HG02943 (cell line): ENCODE measurements around the gene AMDHD2.

Source experiments
- ATAC-seq: cut with Tn5 transposase; IDR thresholded peaks from one replicate; pipeline ENCODE4 v1.9.1; 2021; ENCODE audit warnings: mild to moderate bottlenecking, low read depth, moderate library complexity; ENCODE audit not compliant: unreplicated experiment

Gene AMDHD2

GRCh38 chr16:2482708-2483534 is 37.2 kb upstream of the AMDHD2 start:
- ATAC-seq, result no peak

- no peak for ATAC-seq
Observed at GRCh38 chr16:2483939-2484897, 36.0 kb upstream of the AMDHD2 start.

DNA sequence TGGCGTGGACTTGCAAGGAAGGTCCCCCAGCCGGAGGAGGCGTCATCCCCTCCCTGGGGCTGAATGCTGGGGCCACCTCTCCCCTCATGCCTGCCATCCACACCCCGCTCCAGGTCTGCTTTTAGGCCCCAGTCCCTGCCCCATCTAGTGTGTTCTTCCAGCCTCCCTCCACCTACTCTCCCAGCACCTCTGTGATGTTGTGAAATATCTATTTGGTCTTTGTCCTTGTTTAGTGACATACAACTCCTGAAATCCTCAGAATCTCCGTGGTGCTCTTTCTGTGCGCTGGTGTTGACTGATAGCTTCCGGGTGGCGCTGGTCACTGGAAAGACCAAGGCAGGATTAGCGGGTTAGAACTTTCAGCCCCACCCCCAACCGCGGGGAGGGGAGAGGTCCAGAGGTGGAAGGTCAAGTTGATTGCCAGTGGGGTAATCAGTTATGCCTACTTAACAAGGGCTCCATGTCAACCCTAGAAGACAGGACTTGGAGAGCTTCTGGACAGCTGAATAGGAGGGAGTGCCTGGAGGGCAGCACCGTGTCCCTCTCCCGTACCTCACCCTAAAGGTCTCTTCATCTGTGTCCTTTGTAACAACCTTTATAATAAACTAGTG is 35.2 kb upstream of the AMDHD2 start:
- ATAC-seq, result no peak

DNA sequence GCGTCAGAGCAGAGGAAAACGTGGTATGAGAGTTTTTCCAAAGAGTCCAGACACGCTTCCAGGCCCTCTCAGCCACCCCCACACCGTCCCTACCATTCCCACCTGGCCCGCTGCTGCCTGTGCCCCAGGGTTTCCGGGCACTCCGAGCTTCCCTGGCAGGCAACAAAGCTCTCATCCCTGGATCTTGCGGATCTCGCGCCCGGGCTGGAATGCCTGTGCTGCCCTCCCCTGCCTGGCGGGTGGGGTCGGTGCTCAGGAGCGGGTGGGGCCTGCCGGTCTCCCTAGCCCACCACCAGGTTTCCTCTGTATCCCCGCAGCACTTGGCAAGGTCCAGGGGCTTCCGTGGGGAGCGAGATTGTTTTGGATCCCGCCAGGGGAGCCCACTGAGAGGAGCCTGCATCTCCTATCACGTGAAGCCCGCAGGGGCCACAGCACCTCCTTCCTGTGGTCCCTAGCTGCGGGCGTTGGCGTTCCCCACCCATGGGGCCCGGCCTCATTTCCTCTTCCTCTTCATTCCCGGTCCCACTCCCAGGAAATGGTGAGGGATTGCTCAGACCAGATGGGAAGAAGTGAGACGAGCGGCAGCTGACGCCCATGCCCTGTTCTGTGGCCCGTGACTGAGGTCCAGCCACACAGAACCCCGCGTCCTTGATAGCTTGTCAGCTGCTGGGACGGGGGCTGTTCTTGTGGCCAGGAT is 34.2 kb upstream of the AMDHD2 start:
- no peak for ATAC-seq

- no peak for ATAC-seq
Observed at GRCh38 chr16:2486645-2487516, 33.3 kb upstream of the AMDHD2 start.

GRCh38 chr16:2487517-2487842 is 32.7 kb upstream of the AMDHD2 start:
- ATAC-seq, result no peak

DNA sequence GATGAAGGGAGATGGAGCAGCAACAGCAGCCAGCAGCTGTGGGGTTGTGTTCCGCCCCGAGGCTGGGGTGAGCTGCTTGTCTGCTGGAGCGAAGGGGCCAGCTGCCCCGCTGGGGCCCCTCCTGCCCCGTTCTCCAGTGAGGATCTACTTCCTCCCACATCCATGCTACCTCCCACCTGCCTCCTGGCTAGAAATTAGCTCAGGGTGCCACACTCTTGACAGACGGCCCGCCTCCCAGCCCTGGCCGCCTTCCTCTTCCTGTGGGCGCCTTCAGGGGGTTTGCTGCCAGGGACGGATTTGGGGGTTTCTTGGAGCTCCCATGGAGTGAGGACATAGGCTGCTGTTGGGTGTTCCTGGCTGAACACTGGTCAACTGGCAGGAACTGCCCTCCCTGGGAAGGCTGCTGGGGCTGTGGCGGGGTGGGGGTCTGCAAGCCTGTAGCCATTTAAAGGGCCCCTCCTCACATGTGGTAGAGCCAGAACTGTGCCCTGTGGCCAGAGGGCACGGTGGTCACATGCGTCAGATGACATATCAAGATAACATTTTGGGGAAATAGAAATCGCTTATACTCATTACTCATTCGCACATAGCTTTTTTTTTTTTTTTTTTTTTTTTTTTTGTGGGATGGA is 32.2 kb upstream of the AMDHD2 start:
- ATAC-seq, result no peak

DNA sequence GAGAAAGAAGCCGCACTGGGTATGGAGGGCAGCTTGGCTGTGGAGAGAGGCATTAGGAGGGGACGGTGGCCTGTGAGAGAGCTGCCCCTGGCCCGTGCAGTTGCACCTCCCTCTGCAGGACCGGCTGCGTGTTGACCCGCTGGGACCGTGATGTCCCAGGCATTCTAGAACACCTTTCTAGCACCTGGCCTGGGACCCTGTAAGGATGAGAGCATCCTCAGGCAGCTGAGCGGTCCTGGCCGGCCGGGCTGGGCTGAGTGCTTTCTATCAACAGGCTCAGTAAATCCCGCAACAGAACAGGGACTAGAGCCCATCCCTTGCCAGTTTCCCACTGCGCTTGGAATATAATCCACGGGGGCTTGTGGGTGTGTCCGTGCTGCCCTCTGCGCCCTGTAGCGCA is 30.6 kb upstream of the AMDHD2 start:
- no peak for ATAC-seq

DNA sequence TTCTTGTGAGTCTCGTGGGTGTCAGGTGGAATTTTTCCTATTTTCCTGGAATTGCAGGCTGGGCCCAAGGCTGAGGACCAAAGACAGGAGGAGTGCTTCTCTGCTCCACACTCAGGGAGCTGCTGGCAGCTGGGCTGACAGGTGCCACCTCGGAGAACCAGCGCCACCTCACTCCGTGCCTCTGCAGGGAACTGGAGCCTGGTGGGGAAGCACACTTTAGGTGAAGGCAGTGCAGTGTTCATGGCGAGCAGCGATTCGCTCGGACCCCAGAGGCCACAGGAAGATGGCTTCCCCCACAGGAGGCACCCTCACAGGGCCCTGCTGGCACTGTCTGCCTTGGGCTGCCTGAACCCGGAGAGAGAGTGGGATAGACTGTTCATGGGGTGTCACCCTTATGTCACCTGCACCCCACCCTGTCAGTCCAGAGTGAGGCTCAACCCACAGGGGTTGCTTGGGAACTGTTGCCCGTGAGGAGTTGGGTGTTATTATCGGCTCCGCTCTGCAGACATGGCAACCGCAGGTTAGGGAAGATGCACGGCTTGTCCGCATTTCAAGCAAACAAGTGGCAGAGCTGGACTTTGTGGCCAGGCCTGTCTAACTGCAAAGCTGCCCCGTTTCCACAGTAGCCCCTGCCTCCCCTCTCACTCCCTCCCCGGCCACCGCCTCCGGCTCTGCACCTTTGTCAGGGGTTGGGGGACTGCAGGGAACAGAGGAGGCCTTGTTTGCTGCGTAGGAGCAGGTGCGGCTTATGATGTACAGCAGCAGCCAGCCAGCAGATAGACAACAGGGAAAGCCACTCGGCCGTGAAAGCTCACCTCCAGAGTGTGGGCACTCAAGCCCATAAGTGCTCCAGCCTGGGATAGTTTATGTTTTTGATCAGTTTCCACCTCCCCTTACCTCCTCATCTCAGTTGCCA is 29.7 kb upstream of the AMDHD2 start:
- no peak for ATAC-seq

DNA sequence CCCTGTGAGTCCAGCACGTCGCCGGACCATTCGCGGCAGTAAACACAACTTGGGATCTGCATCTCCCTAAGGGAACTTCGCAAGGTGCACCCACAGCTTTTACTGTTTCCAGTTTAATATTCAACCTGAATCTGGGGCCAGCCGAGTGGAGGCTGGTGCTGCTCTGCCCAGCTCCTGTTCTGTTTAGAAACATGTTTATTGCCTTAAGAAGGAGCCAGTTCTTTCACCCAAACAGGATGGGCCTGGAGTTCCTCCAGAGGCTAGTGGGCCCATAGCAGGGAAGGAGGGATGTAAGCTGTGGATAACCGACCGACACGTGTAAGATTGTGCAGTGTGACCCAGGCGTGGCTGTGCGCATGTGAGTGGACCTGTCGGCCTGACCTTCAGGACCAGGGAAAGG is 27.9 kb upstream of the AMDHD2 start:
- no peak for ATAC-seq

DNA sequence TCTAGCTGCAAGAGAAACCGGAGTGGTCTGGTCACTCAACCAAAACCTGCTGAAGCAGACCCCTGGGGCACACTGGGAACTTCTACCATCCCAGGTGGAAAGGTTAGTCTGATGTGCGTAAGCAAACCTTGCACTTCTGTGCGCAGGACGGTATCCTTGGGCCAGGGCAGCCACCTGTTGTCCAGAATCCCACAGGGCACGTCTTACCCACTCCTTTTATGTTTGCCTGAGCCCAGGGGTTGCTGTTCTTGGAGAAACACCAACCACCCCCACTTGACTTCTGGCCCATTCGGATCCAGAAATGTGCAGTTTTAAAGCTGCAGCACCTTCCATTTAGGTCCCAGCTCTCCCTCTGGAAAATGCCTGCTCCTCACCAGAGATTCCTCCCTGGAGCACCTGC is 26.6 kb upstream of the AMDHD2 start:
- ATAC-seq, result no peak

GRCh38 chr16:2494616-2495015 is 25.6 kb upstream of the AMDHD2 start:
- no peak for ATAC-seq

GRCh38 chr16:2495041-2495440 is 25.1 kb upstream of the AMDHD2 start:
- no peak for ATAC-seq

DNA sequence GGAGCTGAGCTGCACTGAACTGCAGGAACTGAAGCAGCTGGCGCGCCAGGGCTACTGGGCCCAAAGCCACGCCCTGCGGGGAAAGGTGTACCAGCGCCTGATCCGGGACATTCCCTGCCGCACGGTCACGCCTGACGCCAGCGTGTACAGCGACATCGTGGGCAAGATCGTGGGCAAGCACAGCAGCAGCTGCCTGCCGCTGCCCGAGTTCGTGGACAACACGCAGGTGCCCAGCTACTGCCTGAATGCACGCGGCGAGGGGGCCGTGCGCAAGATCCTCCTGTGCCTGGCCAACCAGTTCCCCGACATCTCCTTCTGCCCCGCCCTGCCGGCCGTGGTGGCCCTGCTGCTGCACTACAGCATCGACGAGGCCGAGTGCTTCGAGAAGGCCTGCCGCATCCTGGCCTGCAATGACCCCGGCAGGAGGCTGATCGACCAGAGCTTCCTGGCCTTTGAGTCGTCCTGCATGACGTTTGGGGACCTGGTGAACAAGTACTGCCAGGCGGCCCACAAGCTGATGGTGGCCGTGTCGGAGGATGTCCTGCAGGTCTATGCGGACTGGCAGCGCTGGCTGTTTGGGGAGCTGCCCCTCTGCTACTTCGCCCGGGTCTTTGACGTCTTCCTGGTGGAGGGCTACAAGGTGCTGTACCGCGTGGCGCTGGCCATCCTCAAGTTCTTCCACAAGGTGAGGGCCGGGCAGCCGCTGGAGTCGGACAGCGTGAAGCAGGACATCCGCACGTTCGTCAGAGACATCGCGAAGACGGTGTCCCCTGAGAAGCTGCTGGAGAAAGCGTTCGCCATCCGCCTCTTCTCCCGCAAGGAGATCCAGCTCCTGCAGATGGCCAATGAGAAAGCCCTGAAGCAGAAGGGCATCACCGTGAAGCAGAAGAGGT is 23.7 kb upstream of the AMDHD2 start:
- no peak for ATAC-seq

DNA sequence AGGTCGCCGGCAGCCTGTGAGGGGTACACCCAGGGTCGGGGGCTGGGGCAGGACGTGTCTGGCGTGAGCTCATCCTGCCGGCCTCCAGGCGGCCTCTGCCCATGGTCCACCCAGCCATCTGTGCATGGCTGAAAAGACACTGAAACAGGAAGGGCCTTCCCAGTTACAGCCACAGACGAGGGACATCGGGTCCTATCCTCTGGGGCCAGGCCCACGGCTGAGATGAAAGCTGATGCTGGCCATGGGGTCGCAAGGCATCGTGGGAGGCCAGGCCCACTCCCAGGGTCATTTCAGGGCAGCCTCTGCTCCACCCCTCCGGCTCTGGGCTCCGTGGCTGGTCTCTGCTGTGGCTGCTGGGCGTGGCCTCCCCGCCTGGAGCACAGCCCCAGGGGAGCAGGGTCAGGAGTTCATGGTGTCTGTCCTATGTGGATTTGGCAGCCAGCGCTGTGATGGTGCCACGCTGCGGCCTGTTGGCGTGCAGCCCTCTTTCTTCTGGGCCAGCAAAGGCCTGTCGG is 23.0 kb upstream of the AMDHD2 start:
- ATAC-seq, result no peak

DNA sequence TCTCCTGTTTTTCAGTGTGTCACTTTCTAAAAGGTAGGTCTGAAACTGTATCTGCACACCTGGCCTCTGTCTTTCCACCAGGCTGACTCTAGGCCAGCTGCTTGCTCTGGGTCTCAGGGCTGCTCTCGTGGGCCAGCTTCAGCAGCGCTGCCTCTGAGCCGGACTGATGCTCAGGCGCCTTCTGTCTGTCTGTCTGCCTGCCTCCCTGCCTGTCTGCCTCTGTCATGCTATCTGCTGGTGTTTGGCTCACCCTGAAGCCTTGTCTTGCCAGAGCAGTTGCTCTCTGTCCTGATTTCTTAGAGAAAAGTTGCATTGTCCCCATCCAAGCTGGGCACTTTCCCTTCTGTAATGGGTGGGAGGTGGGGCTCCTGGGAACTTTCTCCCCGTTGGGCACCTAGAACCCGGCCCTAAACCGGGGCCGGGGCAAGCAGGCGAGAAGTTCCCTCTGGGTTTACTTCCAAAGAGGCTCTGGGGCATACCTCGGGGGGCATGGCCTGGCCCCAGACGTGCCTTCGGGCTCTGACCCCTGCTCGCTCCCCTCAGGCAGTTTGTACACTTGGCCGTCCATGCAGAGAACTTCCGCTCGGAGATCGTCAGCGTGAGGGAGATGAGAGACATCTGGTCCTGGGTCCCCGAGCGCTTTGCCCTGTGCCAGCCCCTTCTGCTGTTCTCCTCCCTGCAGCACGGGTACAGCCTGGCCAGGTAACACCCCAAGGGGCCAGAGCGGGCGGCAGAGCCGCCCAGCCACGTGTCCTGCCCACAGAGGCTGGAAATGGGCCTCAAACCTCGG is 22.3 kb upstream of the AMDHD2 start:
- ATAC-seq, result no peak
